Muscle layer of duodenum (tissue), 2 donors: Measurements from ENCODE around the gene LHFPL6.

Experiments
- H3K27ac ChIP-seq: one replicate; pipeline ENCODE4 v1.7.0; 2013; ENCODE audit warnings: mild to moderate bottlenecking, low read length
- H3K27me3 ChIP-seq: one replicate; pipeline ENCODE4 v1.7.0; 2013; ENCODE audit warnings: low read depth, mild to moderate bottlenecking, control low read depth, low read length
- H3K36me3 ChIP-seq, 2 donors: one replicate each; pipeline ENCODE4 v1.7.0; 2013; ENCODE audit warnings: low read length in 2 of 2, control low read depth in 1 of 2, mild to moderate bottlenecking in 1 of 2; ENCODE audit not compliant: insufficient read depth in 2 of 2, control insufficient read depth in 1 of 2
- H3K4me1 ChIP-seq, 2 donors: one replicate each; pipeline ENCODE4 v1.7.0; 2013; ENCODE audit warnings: low read length in 2 of 2, mild to moderate bottlenecking in 2 of 2, control low read depth in 1 of 2, moderate library complexity in 1 of 2; ENCODE audit not compliant: insufficient read depth in 2 of 2, control insufficient read depth in 1 of 2
- H3K4me3 ChIP-seq, 2 donors: one replicate each; pipeline ENCODE4 v1.7.0; 2013; ENCODE audit warnings: low read length in 2 of 2, low read depth in 1 of 2, mild to moderate bottlenecking in 1 of 2
- H3K9me3 ChIP-seq, 2 donors: one replicate each; pipeline ENCODE4 v1.7.0; 2013; ENCODE audit warnings: low read length in 2 of 2, control low read depth in 1 of 2, mild to moderate bottlenecking in 1 of 2; ENCODE audit not compliant: control insufficient read depth in 1 of 2
- donor health status: healthy.

LHFPL6 gene

DNA sequence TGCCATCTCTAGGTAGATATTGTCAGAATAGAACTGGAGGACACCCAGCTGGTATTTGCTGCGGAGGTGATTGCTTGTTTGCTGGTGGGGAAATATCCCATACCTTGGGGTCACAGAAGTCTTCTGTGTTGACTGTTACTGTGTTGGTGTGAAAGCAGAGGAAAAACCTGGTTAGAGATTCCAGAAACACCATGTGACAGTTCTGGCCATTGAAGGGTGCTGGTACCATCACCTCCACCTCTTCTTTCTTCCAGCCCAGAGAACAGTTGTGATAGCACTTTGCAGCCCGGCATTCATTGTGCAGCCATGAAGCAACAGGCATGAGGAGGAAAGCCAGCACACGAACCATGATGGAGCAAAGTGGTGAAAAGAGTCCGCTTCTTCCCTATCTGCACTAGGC, 4.9 kb upstream of the LHFPL6 start:
- Histone ChIP-seq H3K27ac (no peak overlapping the region), H3K27me3 (no peaks in the 10 kb centered on the region), H3K9me3 (no peaks in the 10 kb centered on the region), H3K36me3 (no peaks in the 10 kb centered on the region), H3K4me1 (no peaks in the 10 kb centered on the region), H3K4me3 (no peak overlapping the region)

GRCh38 chr13:39605677-39606320, 2.8 kb upstream of the LHFPL6 start:
- Histone ChIP-seq H3K27ac (no peak overlapping the region), H3K4me3 (no peak overlapping the region), H3K27me3 (no peaks in the 10 kb centered on the region), H3K9me3 (no peaks in the 10 kb centered on the region), H3K36me3 (peaks cover 0 to 3% of the 10 kb centered on the region in 2 donors), H3K4me1 (peaks cover 5 to 6% of the 10 kb centered on the region in 2 donors)

DNA sequence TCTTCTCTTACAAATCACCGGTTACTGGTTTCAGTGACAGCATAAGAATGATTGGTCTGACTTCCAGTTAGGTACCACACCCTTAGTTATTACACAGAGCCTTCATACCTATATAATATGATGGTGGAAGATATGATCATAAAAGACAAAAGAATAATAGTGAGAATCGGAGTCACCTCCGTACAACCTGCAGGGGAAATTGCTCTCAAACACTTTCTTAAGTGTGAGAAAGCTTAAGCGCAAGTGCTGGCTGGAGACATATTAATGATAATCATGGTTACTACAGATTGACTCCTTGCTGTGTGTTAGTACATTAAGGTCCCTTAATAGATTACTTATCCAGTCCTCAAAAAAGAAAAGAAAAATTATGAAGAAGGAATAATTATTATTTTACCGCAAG, 1.8 kb upstream of the LHFPL6 start:
- no peak overlapping the region for H3K4me3 ChIP-seq
- no peaks in the 10 kb centered on the region for H3K9me3 ChIP-seq
- peaks cover 0 to 3% of the 10 kb centered on the region in 2 donors for H3K36me3 ChIP-seq
- peaks cover 6 to 9% of the 10 kb centered on the region in 2 donors for H3K4me1 ChIP-seq
- H3K27me3 ChIP-seq, result no peaks in the 10 kb centered on the region
- H3K27ac ChIP-seq, result no peak overlapping the region

GRCh38 chr13:39603424-39603947, 493 bp upstream of the LHFPL6 start:
- peaks cover 6 to 12% of the 10 kb centered on the region in 2 donors for H3K4me1 ChIP-seq
- no peaks in the 10 kb centered on the region for H3K9me3 ChIP-seq
- peak overlapping the region; percentile 80 to 94 for H3K4me3 ChIP-seq
- peaks cover 0 to 3% of the 10 kb centered on the region in 2 donors for H3K36me3 ChIP-seq
- no peaks in the 10 kb centered on the region for H3K27me3 ChIP-seq
- peak overlapping the region; percentile 75 for H3K27ac ChIP-seq

GRCh38 chr13:39602277-39602613, 748 bp downstream of the LHFPL6 start:
- peak overlapping the region; percentile 61 for H3K27ac ChIP-seq
- H3K9me3 ChIP-seq, result no peaks in the 10 kb centered on the region
- H3K4me1 ChIP-seq, result peaks cover 6 to 12% of the 10 kb centered on the region in 2 donors
- no peaks in the 10 kb centered on the region for H3K27me3 ChIP-seq
- peaks cover 0 to 3% of the 10 kb centered on the region in 2 donors for H3K36me3 ChIP-seq
- peak overlapping the region; percentile 80 to 94 for H3K4me3 ChIP-seq

GRCh38 chr13:39601636-39602035, 1.4 kb downstream of the LHFPL6 start:
- Histone ChIP-seq H3K4me3 (peak overlapping the region; percentile 80 to 94), H3K36me3 (peaks cover 0 to 3% of the 10 kb centered on the region in 2 donors), H3K9me3 (no peaks in the 10 kb centered on the region), H3K4me1 (peaks cover 6 to 16% of the 10 kb centered on the region in 2 donors), H3K27ac (no peak overlapping the region), H3K27me3 (no peaks in the 10 kb centered on the region)

GRCh38 chr13:39600766-39601165, 2.2 kb downstream of the LHFPL6 start:
- H3K27ac ChIP-seq, result no peak overlapping the region
- peaks cover 6 to 17% of the 10 kb centered on the region in 2 donors for H3K4me1 ChIP-seq
- H3K4me3 ChIP-seq, result peak overlapping the region; percentile 57 to 80
- H3K27me3 ChIP-seq, result no peaks in the 10 kb centered on the region
- no peaks in the 10 kb centered on the region for H3K9me3 ChIP-seq
- H3K36me3 ChIP-seq, result peaks cover 0 to 3% of the 10 kb centered on the region in 2 donors

GRCh38 chr13:39599842-39600241, 3.2 kb downstream of the LHFPL6 start:
- Histone ChIP-seq H3K27ac (no peak overlapping the region), H3K4me3 (peak overlapping the region; percentile 23 to 57), H3K4me1 (peaks cover 6 to 17% of the 10 kb centered on the region in 2 donors), H3K36me3 (peaks cover 0 to 3% of the 10 kb centered on the region in 2 donors), H3K9me3 (no peaks in the 10 kb centered on the region), H3K27me3 (no peaks in the 10 kb centered on the region)

DNA sequence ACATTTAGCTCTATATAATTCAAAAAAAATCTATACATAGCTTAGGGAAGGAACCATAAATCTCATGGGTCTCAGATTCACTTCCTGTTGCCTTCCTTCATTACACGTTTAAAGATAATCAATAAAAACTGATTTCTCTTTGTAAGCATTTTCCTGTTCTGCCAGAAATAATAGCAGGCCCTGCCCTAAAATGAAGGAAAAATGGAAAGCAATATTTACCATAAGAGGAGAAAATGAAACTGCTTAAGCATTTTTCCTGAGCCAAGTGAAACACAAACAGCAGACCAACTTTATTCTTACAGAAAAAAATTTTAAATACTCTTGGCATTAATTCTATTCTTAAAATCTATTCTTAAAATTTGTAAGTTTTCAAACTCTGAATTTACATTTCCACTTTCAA, 4.0 kb downstream of the LHFPL6 start:
- Histone ChIP-seq H3K4me3 (peak overlapping the region in 1 of 2 donors; percentile 57), H3K27ac (no peak overlapping the region), H3K27me3 (no peaks in the 10 kb centered on the region), H3K4me1 (peaks cover 6 to 17% of the 10 kb centered on the region in 2 donors), H3K9me3 (no peaks in the 10 kb centered on the region), H3K36me3 (peaks cover 0 to 3% of the 10 kb centered on the region in 2 donors)

DNA sequence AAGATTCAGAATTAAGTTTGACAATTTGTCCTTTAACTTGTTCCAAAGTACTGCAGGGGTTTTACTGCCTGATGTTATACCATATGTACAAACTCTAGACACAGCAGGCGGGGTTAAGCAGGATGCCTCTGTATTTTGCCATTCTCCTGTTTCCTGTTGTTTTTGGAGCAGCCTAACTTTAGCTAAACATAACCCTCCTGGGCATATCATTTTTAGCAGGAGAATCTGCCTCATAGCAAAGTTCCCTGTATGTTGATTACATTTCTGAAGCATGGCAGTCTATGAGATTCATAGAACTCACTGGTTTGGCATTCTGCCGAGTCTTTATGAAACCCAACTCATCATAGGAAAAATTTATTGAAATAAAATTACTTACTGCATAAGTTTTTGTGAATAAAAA, 5.2 kb downstream of the LHFPL6 start:
- H3K36me3 ChIP-seq, result peaks cover 0 to 3% of the 10 kb centered on the region in 2 donors
- no peaks in the 10 kb centered on the region for H3K27me3 ChIP-seq
- H3K27ac ChIP-seq, result no peak overlapping the region
- no peak overlapping the region for H3K4me3 ChIP-seq
- H3K4me1 ChIP-seq, result peaks cover 6 to 17% of the 10 kb centered on the region in 2 donors
- H3K9me3 ChIP-seq, result no peaks in the 10 kb centered on the region

DNA sequence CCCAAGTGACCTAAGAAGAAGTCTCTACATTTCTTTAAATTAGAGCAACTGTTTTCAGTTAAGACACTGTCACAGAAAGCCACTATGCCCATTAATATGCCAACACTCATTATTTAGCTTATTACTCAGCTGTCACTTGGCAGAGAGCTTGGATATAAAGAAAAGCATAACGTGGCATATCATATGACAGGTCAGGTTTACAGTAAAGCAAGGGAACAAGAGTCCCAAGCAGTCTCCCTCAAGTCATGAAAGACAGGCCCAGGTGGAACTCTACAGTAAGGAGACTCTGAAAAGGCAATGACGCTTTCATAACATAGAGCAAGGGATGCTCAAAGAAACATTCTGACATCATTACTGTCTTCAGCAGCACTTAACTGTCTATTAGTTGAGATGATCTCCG, 6.3 kb downstream of the LHFPL6 start:
- H3K27me3 ChIP-seq, result no peaks in the 10 kb centered on the region
- no peak overlapping the region for H3K27ac ChIP-seq
- peaks cover 3 to 17% of the 10 kb centered on the region in 2 donors for H3K4me1 ChIP-seq
- H3K4me3 ChIP-seq, result no peak overlapping the region
- H3K36me3 ChIP-seq, result no peaks in the 10 kb centered on the region
- H3K9me3 ChIP-seq, result no peaks in the 10 kb centered on the region

DNA sequence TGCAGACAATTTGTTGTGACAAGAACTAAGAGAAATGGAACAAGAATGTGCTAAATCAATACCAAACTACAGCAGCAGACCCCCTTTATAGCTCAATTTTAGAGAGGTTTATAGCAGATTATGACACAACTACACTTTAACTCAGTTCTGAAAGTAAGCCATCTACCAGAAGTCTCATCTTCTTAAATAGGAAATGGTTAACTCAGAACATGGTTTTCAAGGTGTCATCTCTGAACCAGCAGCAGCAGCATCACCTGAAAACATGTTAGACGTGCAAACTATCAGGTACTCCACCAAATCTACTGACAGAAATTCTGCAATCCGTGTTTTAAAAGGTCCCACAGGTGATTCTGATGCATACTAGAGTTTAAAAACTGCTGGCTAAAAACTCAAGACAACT, 6.8 kb downstream of the LHFPL6 start:
- no peak overlapping the region for H3K27ac ChIP-seq

More for the DNA sequence above, 6.8 kb downstream of the LHFPL6 start:
- Histone ChIP-seq H3K9me3 (no peaks in the 10 kb centered on the region), H3K27me3 (no peaks in the 10 kb centered on the region), H3K4me3 (no peak overlapping the region), H3K36me3 (no peaks in the 10 kb centered on the region), H3K4me1 (peaks cover 0 to 15% of the 10 kb centered on the region in 2 donors)
